Endothelial cell of umbilical vein (primary cell): ENCODE results near the gene RGS7. TPM values are rescaled to one million over a fixed set of nuclear protein-coding genes. Genes with fewer than 3 reads are reported as not detected.

Experiments used
- BruUV-seq: library from RNA; stranded (reverse); fragments of 400-500 nt; replicated peaks from 2 replicates; lab custom pipeline; 2021; lab: Mats Ljungman, UMichigan
- CTCF ChIA-PET: fragments of 300-600, 350-600 bp; sonication (Branson Sonifier 250); formaldehyde crosslinking; loops from one replicate; lab custom pipeline; 2021; ENCODE audit warnings: antibody characterized with exemption, inconsistent platforms; lab: Charles Lee
- POLR2A ChIA-PET: fragments of 300-600, 350-600 bp; sonication (Branson Sonifier 250); formaldehyde crosslinking; loops from one replicate; lab custom pipeline; 2021; ENCODE audit warnings: antibody characterized with exemption, inconsistent platforms; lab: Charles Lee
- DNase-seq: peaks from one replicate; pipeline ENCODE4 v3.0.0-alpha.2; 2011; ENCODE audit warnings: low read depth, low spot score
- FAIRE-seq: peaks from 2 replicates; lab custom pipeline; 2011; peaks lifted over from hg19 to GRCh38; lab: Jason Lieb, UNC
- H2AFZ ChIP-seq: 2 replicates; pipeline ENCODE4 v1.6.0; 2012; ENCODE audit warnings: low read depth, low read length, control low read depth, inconsistent platforms
- H3K27ac ChIP-seq: 2 replicates; pipeline ENCODE4 v1.5.1; 2011; ENCODE audit warnings: low read depth, mild to moderate bottlenecking, control low read depth, low read length, moderate library complexity; ENCODE audit not compliant: insufficient read depth
- H3K27me3 ChIP-seq, 2 experiments: 2 replicates each; pipeline versions ENCODE4 v1.6.0 to v1.6.1; 2011; ENCODE audit warnings: low read length in 2 of 2, mixed read lengths in 1 of 2; ENCODE audit not compliant: control insufficient read depth in 2 of 2, insufficient read depth in 2 of 2
- H3K36me3 ChIP-seq, 2 experiments: 2 replicates in 1 of 2; 3 replicates in 1 of 2; pipeline ENCODE4 v1.5.1; 2011; ENCODE audit warnings: low read length in 2 of 2, mild to moderate bottlenecking in 1 of 2, moderate library complexity in 1 of 2; ENCODE audit not compliant: control insufficient read depth in 2 of 2, insufficient read depth in 2 of 2; ENCODE audit errors: extremely low read depth in 1 of 2
- H3K4me1 ChIP-seq: 3 replicates; pipeline ENCODE4 v1.5.1; 2011; ENCODE audit warnings: mild to moderate bottlenecking, low read length; ENCODE audit not compliant: control insufficient read depth, insufficient read depth; ENCODE audit errors: extremely low read depth
- H3K4me2 ChIP-seq: 2 replicates; pipeline ENCODE4 v1.6.1; 2011; ENCODE audit warnings: low read length, control low read depth, mixed read lengths; ENCODE audit not compliant: insufficient read depth
- H3K4me3 ChIP-seq, 3 experiments: fragments of 200-600 bp in 1 of 3; sonication (generic), shearing (Covaris generic) in 1 of 3; replicated peaks in 1 of 3; 2 replicates each; pipeline ENCODE4 v1.5.1; 2011 to 2016; ENCODE audit warnings: control low read depth in 3 of 3, low read length in 3 of 3, mild to moderate bottlenecking in 2 of 3, inconsistent platforms in 1 of 3, low read depth in 1 of 3, moderate library complexity in 1 of 3; ENCODE audit not compliant: insufficient read depth in 1 of 3
- H3K79me2 ChIP-seq: 2 replicates; pipeline ENCODE4 v1.6.0; 2012; ENCODE audit warnings: low read length, inconsistent platforms; ENCODE audit not compliant: control insufficient read depth, insufficient read depth
- H3K9ac ChIP-seq: replicated peaks from 2 replicates; pipeline ENCODE3; 2011; ENCODE audit warnings: low read length, control low read depth; ENCODE audit not compliant: insufficient read depth; ENCODE audit errors: extremely low read depth
- H3K9me1 ChIP-seq: replicated peaks from 3 replicates; pipeline ENCODE4 v1.6.0; 2011; ENCODE audit warnings: mild to moderate bottlenecking, low read length; ENCODE audit not compliant: control insufficient read depth, insufficient read depth; ENCODE audit errors: extremely low read depth
- H3K9me3 ChIP-seq: replicated peaks from 2 replicates; pipeline ENCODE4 v1.5.1; 2012; ENCODE audit warnings: low read length, inconsistent platforms; ENCODE audit not compliant: control insufficient read depth, insufficient read depth
- H4K20me1 ChIP-seq: replicated peaks from 2 replicates; pipeline ENCODE3; 2011; ENCODE audit warnings: mild to moderate bottlenecking, low read length; ENCODE audit not compliant: control insufficient read depth, insufficient read depth; ENCODE audit errors: extremely low read depth
- EZH2 ChIP-seq: IDR thresholded peaks from 2 replicates; pipeline ENCODE4 v1.6.1; 2012; ENCODE audit warnings: borderline replicate concordance, low read depth, mild to moderate bottlenecking, moderate library complexity, low read length, inconsistent platforms; ENCODE audit not compliant: severe bottlenecking
- FOS ChIP-seq: IDR thresholded peaks from 2 replicates; pipeline ENCODE4 v1.6.1; 2011; ENCODE audit warnings: mild to moderate bottlenecking, low read length, moderate library complexity, borderline replicate concordance; ENCODE audit not compliant: insufficient read depth
- JUN ChIP-seq: IDR thresholded peaks from 2 replicates; pipeline ENCODE4 v1.6.1; 2011; ENCODE audit warnings: borderline replicate concordance, low read depth; ENCODE audit not compliant: insufficient read length, insufficient read depth
- MYC ChIP-seq: IDR thresholded peaks from one replicate; pipeline ENCODE4 v1.6.1; 2011; ENCODE audit warnings: mild to moderate bottlenecking, low read depth, low read length
- POLR2A ChIP-seq: IDR thresholded peaks from 2 replicates; pipeline ENCODE4 v1.6.1; 2012; ENCODE audit warnings: low read depth, mild to moderate bottlenecking, control low read depth, low read length
- POLR2AphosphoS5 ChIP-seq: IDR thresholded peaks from 2 replicates; pipeline ENCODE4 v1.6.1; 2012; ENCODE audit warnings: low read depth, mild to moderate bottlenecking, control low read depth, low read length, moderate library complexity; ENCODE audit not compliant: insufficient read depth
- dilution Hi-C: fragments of 300-500 bp; cut with MboI; formaldehyde crosslinking; loops from one replicate; pipeline ENCODE4 v1.15.0; 2019; ENCODE audit warnings: low sequenced_read_pairs; ENCODE audit not compliant: extremely low pct_ligation_motif_present
- intact Hi-C: fragments of 100-400 bp; cut with micrococcal nuclease; formaldehyde crosslinking; loops from one replicate; pipeline ENCODE4 v1.10.0; 2022
- polyA plus RNA-seq, 4 experiments: library from polyadenylated mRNA; depleted of rRNA in 3 of 4; stranded (reverse) in 3 of 4; unstranded in 1 of 4; fragments of >200 nt; gene quantifications; 2 replicates each; pipeline versions ENCODE4 v1.2.1 to v1.2.3, GENCODE V29; 2011 to 2012; ENCODE audit warnings: missing spikeins in 1 of 4
- total RNA-seq: library from RNA; stranded (reverse); gene quantifications from 2 replicates; pipeline ENCODE4 v1.2.3, GENCODE V29; 2021
- TF ChIP-seq, protein P1 (sequence below): IDR thresholded peaks from 2 replicates; pipeline ENCODE4 v1.6.1; 2011; ENCODE audit not compliant: insufficient read depth, insufficient read length
- TF ChIP-seq, protein P2 (sequence below), 2 donors: IDR thresholded peaks; 1 replicate in 1 of 2; 2 replicates in 1 of 2; pipeline ENCODE4 v1.5.1; 2011; ENCODE audit warnings: low read length in 2 of 2, mild to moderate bottlenecking in 2 of 2, moderate library complexity in 2 of 2, control low read depth in 1 of 2, inconsistent platforms in 1 of 2, low read depth in 1 of 2; ENCODE audit not compliant: insufficient read depth in 1 of 2; ENCODE audit errors: extremely low read depth in 1 of 2

The RGS7 gene
- total and polyA plus RNA-seq, 2 donors (not counting 3 experiments of a cell fraction or from before 2014, with no cell fraction given): 0.43 to 0.44 TPM

DNA sequence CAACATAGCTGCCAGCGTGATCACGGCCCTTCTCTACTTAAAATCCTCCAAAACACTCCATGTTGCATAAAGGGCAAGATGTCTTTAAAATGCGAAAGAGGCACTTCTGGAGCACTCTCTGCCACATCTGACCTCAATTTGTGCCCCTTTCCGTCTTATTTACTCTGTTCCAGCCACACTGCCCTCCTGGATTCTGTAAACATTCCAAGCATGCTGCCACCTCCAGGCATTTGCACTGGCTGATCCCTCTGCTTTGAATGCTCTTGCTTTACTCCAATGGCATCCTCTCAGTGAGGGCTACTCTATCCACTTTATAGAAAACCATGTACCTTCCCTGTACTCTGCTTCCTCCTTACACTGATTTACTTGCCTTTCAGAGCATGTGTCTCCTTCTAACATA, 5.3 kb upstream of the RGS7 start:
- TF ChIP-seq POLR2A: no peak
- TF ChIP-seq, protein P1, sequence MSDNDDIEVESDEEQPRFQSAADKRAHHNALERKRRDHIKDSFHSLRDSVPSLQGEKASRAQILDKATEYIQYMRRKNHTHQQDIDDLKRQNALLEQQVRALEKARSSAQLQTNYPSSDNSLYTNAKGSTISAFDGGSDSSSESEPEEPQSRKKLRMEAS: no peak
- no peak overlapping the region for H2AFZ ChIP-seq
- no peaks in the 10 kb centered on the region for H3K36me3 ChIP-seq
- dilution Hi-C loops: no loop called here
- H3K9me1 ChIP-seq: no peaks in the 10 kb centered on the region
- H3K79me2 ChIP-seq: no peaks in the 10 kb centered on the region
- ChIA-PET CTCF (no interaction called here), POLR2A (no interaction called here)
- H3K9me3 ChIP-seq: no peaks in the 10 kb centered on the region
- no peak overlapping the region for H3K4me2 ChIP-seq
- no peaks in the 10 kb centered on the region for H4K20me1 ChIP-seq
- H3K9ac ChIP-seq: no peak overlapping the region
- BruUV-seq: no TSS peak
- DNase-seq (no peak), FAIRE-seq (no peak)
- intact Hi-C loops: no loop called here
- H3K27ac ChIP-seq: no peak overlapping the region
- no peaks in the 10 kb centered on the region for H3K27me3 ChIP-seq
- H3K4me1 ChIP-seq: no peaks in the 10 kb centered on the region
- no peak overlapping the region for H3K4me3 ChIP-seq

DNA sequence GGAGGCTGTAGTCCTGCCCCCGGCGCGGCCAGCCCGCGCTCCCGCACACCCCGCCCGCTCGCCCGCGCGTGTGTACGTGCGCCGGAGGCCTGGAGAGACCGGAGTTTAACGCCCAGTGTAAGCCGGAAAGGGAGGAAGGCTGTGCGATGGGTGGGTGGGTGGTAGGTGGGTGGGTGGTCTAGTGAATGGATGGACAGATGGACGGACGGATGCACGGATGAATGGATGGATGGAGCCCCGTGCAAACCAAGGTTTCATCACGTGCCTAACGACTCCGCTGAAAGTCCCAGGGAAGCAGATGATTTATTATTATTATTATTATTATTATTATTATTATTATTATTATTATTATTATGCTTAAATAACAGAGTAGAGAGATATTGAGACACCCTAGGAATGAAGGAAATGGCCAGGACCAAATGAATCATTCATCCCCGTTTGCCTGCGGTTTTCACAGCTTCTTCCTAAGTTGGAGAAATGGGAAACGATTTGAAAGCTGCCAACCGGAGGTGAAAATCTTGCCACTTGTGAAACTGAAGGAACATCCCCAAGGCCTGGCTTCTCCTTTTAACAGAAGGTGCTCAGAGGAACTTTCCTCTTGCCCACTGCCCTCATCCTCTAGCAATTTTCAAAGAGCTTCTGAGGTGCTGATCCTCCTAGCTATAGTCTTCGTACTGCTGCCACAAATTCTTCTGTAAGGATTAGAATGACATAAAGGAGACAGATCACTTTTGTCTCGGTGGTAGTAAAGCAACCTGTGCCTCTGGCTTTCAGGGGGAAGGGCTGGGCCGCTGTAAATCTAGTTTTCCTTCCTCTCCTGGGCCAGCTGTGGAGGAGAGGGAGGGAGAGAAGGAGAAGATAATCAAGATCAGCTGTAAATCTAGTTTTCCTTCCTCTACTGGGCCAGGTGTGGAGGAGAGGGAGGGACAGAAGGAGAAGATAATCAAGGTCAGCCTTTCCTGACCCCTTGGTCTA, 648 bp upstream of the RGS7 start:
- no peak overlapping the region for H3K27ac ChIP-seq
- H3K4me1 ChIP-seq: peaks cover 3% of the 10 kb centered on the region
- H3K4me3 ChIP-seq: peak overlapping the region; percentile 33 to 71 (median 45)
- peak; percentile 5 for DNase-seq
- dilution Hi-C loops (no loop called here), intact Hi-C loops (loop anchor here (2.0 to 10.0 kb wide), 4 partner anchors 127 to 625 kb away; partner anchors contain the start of gene FH)
- H4K20me1 ChIP-seq: no peaks in the 10 kb centered on the region
- no peaks in the 10 kb centered on the region for H3K9me3 ChIP-seq
- TF ChIP-seq JUN: no peak
- no peak for TF ChIP-seq POLR2AphosphoS5
- no peak for TF ChIP-seq EZH2
- TF ChIP-seq, protein P1: no peak
- TF ChIP-seq, protein P2, sequence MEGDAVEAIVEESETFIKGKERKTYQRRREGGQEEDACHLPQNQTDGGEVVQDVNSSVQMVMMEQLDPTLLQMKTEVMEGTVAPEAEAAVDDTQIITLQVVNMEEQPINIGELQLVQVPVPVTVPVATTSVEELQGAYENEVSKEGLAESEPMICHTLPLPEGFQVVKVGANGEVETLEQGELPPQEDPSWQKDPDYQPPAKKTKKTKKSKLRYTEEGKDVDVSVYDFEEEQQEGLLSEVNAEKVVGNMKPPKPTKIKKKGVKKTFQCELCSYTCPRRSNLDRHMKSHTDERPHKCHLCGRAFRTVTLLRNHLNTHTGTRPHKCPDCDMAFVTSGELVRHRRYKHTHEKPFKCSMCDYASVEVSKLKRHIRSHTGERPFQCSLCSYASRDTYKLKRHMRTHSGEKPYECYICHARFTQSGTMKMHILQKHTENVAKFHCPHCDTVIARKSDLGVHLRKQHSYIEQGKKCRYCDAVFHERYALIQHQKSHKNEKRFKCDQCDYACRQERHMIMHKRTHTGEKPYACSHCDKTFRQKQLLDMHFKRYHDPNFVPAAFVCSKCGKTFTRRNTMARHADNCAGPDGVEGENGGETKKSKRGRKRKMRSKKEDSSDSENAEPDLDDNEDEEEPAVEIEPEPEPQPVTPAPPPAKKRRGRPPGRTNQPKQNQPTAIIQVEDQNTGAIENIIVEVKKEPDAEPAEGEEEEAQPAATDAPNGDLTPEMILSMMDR (IDR thresholded peaks at IDR 0.05; ENCODE audit: extremely low read depth in 1 of 2, insufficient read depth in 1 of 2, low read depth in 1 of 2, low read length in 2 of 2): no peak
- no peak for TF ChIP-seq FOS
- TF ChIP-seq POLR2A: no peak
- TF ChIP-seq MYC: no peak
- peak overlapping the region; percentile 62 for H2AFZ ChIP-seq
- H3K4me2 ChIP-seq: peak overlapping the region; percentile 92
- ChIA-PET POLR2A (no interaction called here), CTCF (interaction anchor here (0.6 to 2.2 kb wide), 5 partner anchors 34 to 626 kb away, joined by 3 to 10 read pairs (median 4); no protein-coding TSS in a partner anchor)
- no TSS peak for BruUV-seq
- H3K79me2 ChIP-seq: no peaks in the 10 kb centered on the region
- no peaks in the 10 kb centered on the region for H3K27me3 ChIP-seq
- H3K9ac ChIP-seq: no peak overlapping the region
- H3K9me1 ChIP-seq: no peaks in the 10 kb centered on the region
- FAIRE-seq: peak; percentile 42
- no peaks in the 10 kb centered on the region for H3K36me3 ChIP-seq
